Dermis microvascular lymphatic vessel endothelial cell (primary cell): ENCODE measurements around the gene PRKG1. TPM values are rescaled to one million over a fixed set of nuclear protein-coding genes. Genes with fewer than 3 reads are reported as not detected.
"Not testable (repeated sequence)": the region's sequence is repeated elsewhere in the genome, so short reads cannot be mapped to it uniquely, and the experiment has no call there.

Experiments
- DNase-seq, 2 donors: peaks; one replicate each; pipeline versions ENCODE4 v3.0.0 to v3.0.0-alpha.2; 2010; ENCODE audit warnings: low read depth in 2 of 2
- total RNA-seq: library from RNA; depleted of rRNA; stranded (reverse); fragments of >200 nt; gene quantifications from 2 replicates; pipeline ENCODE4 v1.2.1, GENCODE V29; 2014

Gene PRKG1
- total RNA-seq, 1 donor from 2014 or later: 0.64 TPM

GRCh38 chr10:51224671-51225161 is 150.4 kb downstream of the PRKG1 start:
- no peak for DNase-seq

DNA sequence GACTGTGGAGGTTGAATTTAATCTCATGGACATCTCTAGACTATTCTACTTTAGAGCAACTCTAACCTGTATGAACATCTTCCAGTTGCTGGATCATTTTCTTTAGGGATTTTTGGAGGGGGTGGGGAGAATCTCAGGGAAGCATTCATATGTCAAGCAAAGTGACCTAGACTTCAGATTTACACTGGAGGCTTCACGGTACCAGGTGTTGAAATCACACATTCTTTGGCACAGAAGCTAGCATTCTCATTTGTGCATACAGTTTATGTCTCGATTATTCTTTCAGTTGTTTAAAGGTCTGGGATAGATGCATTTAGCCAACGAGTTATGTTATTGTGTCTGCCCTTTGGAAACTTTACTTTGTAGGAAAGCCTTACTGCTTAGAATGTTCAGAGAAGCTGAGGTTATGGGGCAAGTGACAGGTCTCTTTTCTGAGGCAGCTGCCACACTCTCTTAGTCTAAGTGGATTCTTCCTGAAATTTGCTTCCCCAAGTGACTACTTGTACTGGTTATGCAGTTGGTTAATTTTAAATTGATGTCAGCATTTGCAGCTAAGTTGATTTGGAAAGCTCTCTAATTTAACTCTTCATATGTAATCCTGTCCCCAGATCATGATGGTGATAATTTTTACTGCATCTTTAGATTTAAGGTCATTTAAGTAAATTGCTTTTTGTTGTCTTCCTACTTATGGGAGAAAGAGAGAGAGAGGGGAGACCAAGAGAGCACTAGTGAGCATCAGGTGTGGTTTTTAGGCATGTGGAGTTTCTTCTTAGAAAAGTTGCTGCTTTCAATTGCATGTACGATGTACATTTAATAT is 153.8 kb downstream of the PRKG1 start:
- DNase-seq: no peak

DNA sequence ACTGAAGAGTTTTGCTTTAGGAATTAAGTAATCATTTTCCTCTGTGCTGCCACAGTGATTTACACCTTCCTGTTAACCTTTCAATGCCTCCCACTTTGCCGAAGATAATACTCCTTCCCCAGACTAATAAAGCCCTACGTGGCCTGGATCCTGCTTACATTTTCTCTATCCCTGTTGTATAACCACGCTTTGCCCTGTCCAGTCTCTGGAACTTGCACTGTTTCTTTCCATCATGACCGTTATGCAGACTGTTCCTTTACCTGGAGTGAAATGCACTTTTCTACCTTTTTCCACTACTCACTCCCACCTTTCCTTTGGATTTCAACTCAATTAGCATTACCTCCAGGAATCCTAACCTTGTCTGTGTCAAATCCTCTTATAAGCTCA is 154.4 kb downstream of the PRKG1 start:
- DNase-seq: no peak

GRCh38 chr10:51230887-51231585 is 156.7 kb downstream of the PRKG1 start:
- DNase-seq: no peak

DNA sequence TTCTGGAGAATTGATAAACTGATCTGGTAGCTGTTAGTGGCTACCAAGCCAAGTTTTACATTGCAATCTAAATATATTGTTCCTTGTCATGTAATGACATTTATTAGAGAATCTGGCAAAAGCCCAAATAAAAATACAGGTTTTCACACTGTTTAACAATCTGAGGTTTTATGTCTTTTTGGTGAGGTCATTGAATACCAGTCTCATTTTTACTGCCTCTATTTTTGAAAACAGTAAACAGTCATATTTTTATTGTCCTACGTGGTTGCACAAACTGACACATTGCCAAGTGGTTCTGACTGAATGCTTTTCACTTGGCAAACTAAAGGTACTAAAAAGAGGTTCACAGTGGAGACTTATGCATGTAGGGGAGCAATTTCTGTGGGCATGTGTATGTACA is 157.5 kb downstream of the PRKG1 start:
- no peak for DNase-seq

- DNase-seq: no peak
Observed at GRCh38 chr10:51233337-51234100, 159.2 kb downstream of the PRKG1 start.

DNA sequence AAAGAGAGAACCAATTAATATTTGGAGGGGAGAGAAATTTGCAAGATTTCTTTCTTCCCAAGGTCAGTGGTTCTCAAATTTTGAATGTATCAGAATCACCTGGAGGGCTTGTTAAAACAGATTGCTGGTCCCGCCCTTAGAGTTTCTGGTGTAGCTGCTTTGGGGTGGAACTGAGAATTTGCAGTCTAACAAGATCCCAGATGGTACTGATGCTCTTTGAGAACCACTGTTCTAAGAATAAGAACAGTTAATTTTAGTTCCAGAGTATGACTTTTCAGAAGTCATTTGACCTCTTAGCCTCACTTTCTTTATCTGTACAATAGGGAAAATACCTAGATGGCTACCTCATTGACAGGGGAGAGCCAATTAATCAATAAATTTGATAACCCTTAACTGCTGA is 161.6 kb downstream of the PRKG1 start:
- DNase-seq: no peak

DNA sequence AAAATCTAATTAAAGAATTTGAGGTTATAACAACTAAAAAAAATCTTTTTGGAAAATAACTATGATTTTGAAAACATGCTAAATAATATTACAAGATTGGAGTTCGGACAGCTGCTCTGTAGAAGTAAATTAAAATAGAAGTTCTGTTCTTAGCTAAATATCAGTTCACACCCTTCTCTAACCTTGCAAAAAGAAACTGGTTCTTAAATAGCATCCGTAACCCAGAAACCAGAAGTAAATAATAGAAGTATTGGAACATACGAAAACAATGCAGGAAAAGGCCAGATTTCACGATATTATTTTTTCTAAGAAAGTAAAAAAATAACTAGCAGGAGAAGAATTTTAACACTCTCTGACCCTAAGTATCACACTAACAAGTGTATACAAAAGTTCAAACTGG is 164.7 kb downstream of the PRKG1 start:
- no peak for DNase-seq

DNA sequence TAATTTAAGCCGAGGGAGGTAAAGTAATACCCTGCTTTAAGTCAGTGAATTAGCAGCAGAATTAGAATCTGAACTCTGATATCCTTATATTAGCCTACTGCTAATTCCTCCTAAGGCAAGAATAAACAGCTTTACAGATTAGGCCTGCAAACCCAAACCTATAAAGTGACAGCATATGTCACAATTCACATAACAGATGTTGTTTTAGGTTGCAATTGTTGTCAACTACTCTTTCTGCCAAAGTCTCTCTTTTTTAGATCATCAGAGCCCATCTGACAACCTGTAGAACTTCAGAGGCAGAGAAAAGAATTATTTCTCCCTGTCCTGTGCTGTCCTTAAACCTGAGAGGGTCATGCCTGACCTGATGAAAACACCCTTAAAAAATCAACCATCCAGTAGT is 167.2 kb downstream of the PRKG1 start:
- DNase-seq: no peak

- no peak for DNase-seq
Observed at GRCh38 chr10:51242393-51242792, 168.1 kb downstream of the PRKG1 start.

DNA sequence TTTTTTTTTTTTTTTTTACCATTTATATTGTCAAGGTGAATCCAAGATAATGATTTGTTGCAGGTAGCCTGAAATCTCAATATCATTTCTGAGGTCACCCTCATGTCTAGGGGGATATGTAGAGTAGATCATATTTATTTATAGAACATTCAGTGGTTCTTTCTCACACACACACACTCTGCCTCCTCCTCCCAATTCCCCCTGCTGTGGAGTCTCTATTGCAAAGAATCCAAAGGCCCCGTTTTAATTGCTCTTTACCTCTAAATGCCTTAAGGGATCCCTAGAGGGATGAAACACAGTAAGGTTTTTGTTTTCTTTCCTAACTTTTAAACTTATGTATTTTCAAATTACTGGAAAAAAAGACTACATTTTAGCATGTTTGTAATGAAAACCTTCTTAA is 170.0 kb downstream of the PRKG1 start:
- DNase-seq: no peak

DNA sequence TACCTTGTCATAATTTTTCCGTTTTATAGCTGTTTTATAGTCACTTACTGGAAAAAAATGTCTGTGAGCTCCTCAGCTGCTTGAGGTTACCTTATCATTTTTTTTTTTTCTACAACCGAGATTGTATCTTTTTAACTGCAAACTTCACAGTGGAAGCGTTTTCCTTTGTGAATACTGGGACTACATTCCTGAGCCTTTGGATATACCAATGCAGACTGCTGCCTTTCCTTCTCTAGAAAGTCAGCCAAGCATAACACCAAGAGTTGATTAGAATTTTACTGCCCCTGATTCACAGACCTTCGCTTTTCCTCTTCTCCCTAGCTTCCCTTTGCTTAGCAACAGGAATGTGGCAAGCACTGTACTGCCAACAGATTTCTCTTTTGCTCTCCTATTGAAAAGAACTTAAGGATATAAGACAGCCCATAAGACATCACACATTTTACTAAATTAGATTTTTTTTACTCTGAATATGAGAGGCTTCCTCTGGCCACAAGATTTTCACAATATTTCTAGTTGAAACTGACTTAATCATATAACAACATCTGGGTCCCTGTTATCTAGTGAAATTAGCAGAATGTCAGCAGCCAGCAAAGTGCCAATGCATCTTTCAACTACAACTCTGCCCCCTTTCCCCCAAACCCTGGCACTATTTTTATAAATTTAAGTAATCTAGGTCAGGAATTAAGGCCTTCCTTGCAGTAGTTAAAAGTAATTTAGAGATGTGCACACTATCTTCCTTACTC is 170.6 kb downstream of the PRKG1 start:
- DNase-seq: peak; percentile 67 to 74

DNA sequence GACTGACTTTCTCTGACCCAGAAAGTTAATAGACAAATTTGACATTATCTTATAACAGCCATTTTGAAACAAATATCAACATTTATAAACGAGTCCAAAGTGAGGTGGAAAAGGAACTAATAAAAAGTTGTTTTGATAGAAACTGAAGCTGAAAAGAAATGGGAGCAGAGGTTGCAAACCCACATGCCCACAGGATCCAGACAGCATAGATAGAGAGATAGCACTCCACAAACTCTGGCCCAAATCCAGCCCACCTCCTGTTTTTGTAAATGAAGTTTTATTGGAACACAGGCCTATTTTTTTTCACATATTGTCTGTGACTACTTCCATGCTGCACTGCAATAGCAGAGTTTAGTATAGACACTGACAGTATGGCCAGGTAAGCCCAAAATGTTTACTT is 171.9 kb downstream of the PRKG1 start:
- peak; percentile 59 to 80 for DNase-seq

DNA sequence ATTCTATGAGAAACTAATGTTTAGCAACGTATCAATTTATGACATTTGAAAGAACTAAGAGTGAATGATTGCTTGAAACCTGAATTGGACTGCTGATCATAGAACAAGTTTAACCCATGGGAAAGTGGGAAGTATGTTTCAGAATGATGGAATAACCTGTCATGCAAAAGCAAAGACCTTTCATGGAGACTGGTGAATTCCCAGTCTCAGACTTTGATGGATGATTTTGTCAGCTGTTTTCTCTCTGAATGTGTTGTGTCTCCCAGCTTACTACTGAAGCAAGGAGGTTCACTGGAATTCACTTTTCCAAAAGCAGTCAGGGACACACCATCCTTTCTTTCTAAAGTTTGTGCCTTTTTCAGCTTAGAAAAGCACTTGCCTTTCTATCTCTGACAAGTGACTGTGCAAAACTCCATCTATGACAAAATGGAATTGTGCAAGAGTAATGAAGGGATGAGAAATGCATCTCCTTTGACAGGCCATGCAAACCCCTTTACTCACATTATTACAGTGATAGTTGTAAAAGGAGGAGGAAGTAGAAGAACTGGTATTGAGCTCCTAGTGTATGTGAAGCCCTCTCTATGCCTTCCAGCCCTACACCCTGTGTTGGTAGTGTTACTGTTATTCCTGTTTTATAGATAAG is 176.1 kb downstream of the PRKG1 start:
- no peak for DNase-seq

GRCh38 chr10:51251110-51251509 is 176.8 kb downstream of the PRKG1 start:
- DNase-seq: peak in 1 of 2 donors; percentile 21

- peak in 1 of 2 donors; percentile 2 for DNase-seq
Observed at GRCh38 chr10:51255381-51255780, 181.1 kb downstream of the PRKG1 start.

DNA sequence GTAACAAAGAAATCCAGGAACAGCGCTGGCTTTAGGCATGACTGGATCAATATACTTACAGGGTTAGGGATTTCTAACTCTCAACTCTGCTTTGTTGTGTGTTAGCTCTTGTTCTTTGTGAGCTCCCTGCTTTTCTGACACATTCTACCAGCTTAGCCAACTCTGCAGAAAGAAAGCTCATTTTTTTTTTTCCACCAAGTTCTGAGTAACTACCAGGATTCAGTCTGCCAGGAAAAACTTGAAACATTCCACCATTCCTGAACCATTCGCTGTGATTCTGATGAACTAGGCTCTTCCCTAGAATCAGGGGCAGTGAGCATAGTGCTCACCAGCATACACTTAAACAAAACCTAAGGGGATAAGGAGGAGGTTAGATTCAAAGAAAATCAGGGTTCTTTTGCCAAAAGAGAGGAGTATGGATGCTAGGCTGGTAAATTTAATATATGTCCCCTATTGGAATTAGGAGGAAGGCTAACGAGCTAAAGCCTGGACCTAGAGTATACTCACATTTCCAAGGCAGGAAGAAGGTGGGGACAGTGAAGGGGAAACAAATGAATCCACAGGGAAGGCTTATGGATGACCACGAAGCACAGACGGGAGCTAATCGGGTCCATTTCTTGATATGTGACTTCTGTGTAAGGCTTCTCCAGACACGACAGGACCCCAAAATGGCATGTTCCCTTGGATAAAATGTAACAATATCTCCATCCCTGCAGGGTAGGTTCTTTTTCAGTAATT is 183.4 kb downstream of the PRKG1 start:
- no peak for DNase-seq

GRCh38 chr10:51260376-51260775 is 186.1 kb downstream of the PRKG1 start:
- DNase-seq: no peak

DNA sequence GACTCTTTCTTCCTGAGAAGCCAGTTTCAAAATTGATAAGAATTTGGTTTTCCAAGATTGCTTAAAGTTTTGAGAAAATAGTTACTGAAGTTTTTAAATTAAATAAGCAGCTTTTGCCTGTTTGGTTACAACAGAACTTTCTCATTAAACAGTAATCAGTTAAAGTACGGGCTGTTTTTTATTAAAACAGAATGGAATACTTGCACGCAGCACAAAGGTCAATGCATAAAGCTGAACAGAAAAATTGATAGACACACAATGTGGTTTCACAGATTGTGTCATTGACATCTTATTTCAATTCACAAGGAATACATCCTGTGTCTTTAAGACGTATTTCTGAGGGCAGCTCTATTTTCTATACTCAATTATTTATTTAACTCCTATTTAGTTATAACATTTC is 192.2 kb downstream of the PRKG1 start:
- DNase-seq: no peak

DNA sequence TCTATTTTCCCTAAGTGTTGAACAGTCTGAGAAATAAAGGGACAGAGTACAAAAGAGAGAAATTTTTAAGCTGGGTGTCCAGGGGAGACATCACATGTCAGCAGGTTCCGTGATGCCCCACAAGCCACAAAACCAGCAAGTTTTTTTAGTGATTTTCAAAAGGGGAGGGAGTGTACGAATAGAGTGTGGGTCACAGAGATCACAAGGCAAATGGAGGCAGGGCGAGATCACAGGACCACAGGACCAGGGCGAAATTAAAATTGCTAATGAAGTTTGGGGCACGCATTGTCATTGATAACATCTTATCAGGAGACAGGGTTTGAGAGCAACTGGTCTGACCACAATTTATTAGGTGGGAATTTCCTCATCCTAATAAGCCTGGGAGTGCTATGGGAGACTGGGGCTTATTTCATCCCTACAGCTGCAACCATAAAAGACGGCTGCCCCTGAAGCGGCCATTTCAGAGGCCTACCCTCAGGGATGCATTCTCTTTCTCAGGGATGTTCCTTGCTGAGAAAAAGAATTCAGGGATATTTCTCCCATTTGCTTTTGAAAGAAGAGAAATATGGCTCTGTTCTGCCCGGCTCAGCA is 193.8 kb downstream of the PRKG1 start:
- DNase-seq: not testable (repeated sequence)
